ENCODE measurements around the gene AGAP1. TPM values are rescaled to one million over a fixed set of nuclear protein-coding genes. Genes with fewer than 3 reads are reported as not detected.

AGAP1 gene
- total and polyA plus RNA-seq, 9 donors, result 5.7 to 32.2 (median 20.2) TPM

- Histone ChIP-seq H3K9me3 (no peaks in the 10 kb centered on the region), H3K36me3 (no peaks in the 10 kb centered on the region), H3K4me3 (no peak overlapping the region), H3K27me3 (no peaks in the 10 kb centered on the region), H3K27ac (peak overlapping the region in 1 of 2 donors; percentile 3), H3K4me1 (ENCODE audit: insufficient read depth) (peaks cover 6% of the 10 kb centered on the region)
- DNase-seq, result peak in 2 of 5 donors; percentile 23 to 46
- TF ChIP-seq CTCF (IDR thresholded peaks at IDR 0.05), result no peak
- TF ChIP-seq EP300 (IDR thresholded peaks at IDR 0.05), result no peak
- 13 to 21% (median 20%) methylated on average over 11 of the region's 11 CpGs for WGBS, 3 donors
- intact Hi-C loops (cut with DNase I), result no loop called here
These were observed 147.3 kb downstream of the AGAP1 start for GRCh38 chr2:235640926-235641723.

GRCh38 chr2:235641956-235642355 is 148.1 kb downstream of the AGAP1 start:
- no peak for TF ChIP-seq POLR2A (IDR thresholded peaks at IDR 0.05)
- no peak for TF ChIP-seq EP300 (IDR thresholded peaks at IDR 0.05)
- no peak for TF ChIP-seq CTCF (IDR thresholded peaks at IDR 0.05)
- Histone ChIP-seq H3K4me3 (no peak overlapping the region), H3K36me3 (no peaks in the 10 kb centered on the region), H3K4me1 (ENCODE audit: insufficient read depth) (peaks cover 6% of the 10 kb centered on the region), H3K27me3 (no peaks in the 10 kb centered on the region), H3K9me3 (no peaks in the 10 kb centered on the region), H3K27ac (no peak overlapping the region)
- 78 to 87% (median 79%) methylated on average over 8 of the region's 8 CpGs for WGBS, 3 donors
- no peak for DNase-seq
- intact Hi-C loops (cut with DNase I), result no loop called here

GRCh38 chr2:235642446-235643098 is 148.7 kb downstream of the AGAP1 start:
- H3K4me3 ChIP-seq, result no peak overlapping the region
- H3K36me3 ChIP-seq, result no peaks in the 10 kb centered on the region
- peaks cover 6% of the 10 kb centered on the region for H3K4me1 ChIP-seq (ENCODE audit: insufficient read depth)
- no peak overlapping the region for H3K27ac ChIP-seq
- H3K9me3 ChIP-seq, result no peaks in the 10 kb centered on the region
- TF ChIP-seq EP300 (IDR thresholded peaks at IDR 0.05), result no peak
- no peak for TF ChIP-seq CTCF (IDR thresholded peaks at IDR 0.05)
- TF ChIP-seq POLR2A (IDR thresholded peaks at IDR 0.05), result no peak
- 87 to 89% (median 88%) methylated on average over 9 of the region's 9 CpGs for WGBS, 3 donors
- intact Hi-C loops (cut with DNase I), result no loop called here
- no peaks in the 10 kb centered on the region for H3K27me3 ChIP-seq
- no peak for DNase-seq

- TF ChIP-seq CTCF (IDR thresholded peaks at IDR 0.05) (no peak), EP300 (IDR thresholded peaks at IDR 0.05) (no peak), POLR2A (IDR thresholded peaks at IDR 0.05) (no peak)
- WGBS, 3 donors, result 70 to 78% (median 74%) methylated on average over 16 of the region's 16 CpGs
- Histone ChIP-seq H3K4me3 (no peak overlapping the region), H3K27me3 (no peaks in the 10 kb centered on the region), H3K36me3 (no peaks in the 10 kb centered on the region), H3K27ac (no peak overlapping the region), H3K9me3 (no peaks in the 10 kb centered on the region), H3K4me1 (ENCODE audit: insufficient read depth) (peaks cover 6% of the 10 kb centered on the region)
- no peak for DNase-seq
- intact Hi-C loops (cut with DNase I), result no loop called here
These were observed 150.1 kb downstream of the AGAP1 start for GRCh38 chr2:235643680-235644511.
